ENCODE measurements around the gene PDZK1IP1.
"Not testable (repeated sequence)": the region's sequence is repeated elsewhere in the genome, so short reads cannot be mapped to it uniquely, and the experiment has no call there.

PDZK1IP1 gene

GRCh38 chr1:47223921-47224675 lies 34.3 kb upstream of the PDZK1IP1 start:
- no peak for DNase-seq (ENCODE audit: low read depth)

- no peak for DNase-seq (ENCODE audit: low read depth)
Measured at GRCh38 chr1:47223174-47223920, 33.5 kb upstream of the PDZK1IP1 start.

GRCh38 chr1:47222476-47222875 lies 32.6 kb upstream of the PDZK1IP1 start:
- no peak for DNase-seq (ENCODE audit: low read depth)

- DNase-seq (ENCODE audit: low read depth): no peak
Measured at GRCh38 chr1:47219590-47220220, 29.9 kb upstream of the PDZK1IP1 start.

- DNase-seq (ENCODE audit: low read depth): no peak
Measured at GRCh38 chr1:47219001-47219400, 29.2 kb upstream of the PDZK1IP1 start.

- no peak for DNase-seq (ENCODE audit: low read depth)
Measured at GRCh38 chr1:47216278-47217059, 26.6 kb upstream of the PDZK1IP1 start.

- no peak for DNase-seq (ENCODE audit: low read depth)
Measured at GRCh38 chr1:47215713-47216112, 25.9 kb upstream of the PDZK1IP1 start.

- no peak for DNase-seq (ENCODE audit: low read depth)
Measured at GRCh38 chr1:47214549-47214948, 24.7 kb upstream of the PDZK1IP1 start.

- no peak for DNase-seq (ENCODE audit: low read depth)
Measured at GRCh38 chr1:47213230-47213963, 23.6 kb upstream of the PDZK1IP1 start.

- no peak for DNase-seq (ENCODE audit: low read depth)
Measured at GRCh38 chr1:47212636-47213229, 22.9 kb upstream of the PDZK1IP1 start.

GRCh38 chr1:47211796-47212269 lies 22.0 kb upstream of the PDZK1IP1 start:
- no peak for DNase-seq (ENCODE audit: low read depth)

GRCh38 chr1:47210666-47211065 lies 20.8 kb upstream of the PDZK1IP1 start:
- DNase-seq (ENCODE audit: low read depth): no peak

GRCh38 chr1:47209725-47210325 lies 20.0 kb upstream of the PDZK1IP1 start:
- no peak for DNase-seq (ENCODE audit: low read depth)

GRCh38 chr1:47209091-47209490 lies 19.3 kb upstream of the PDZK1IP1 start:
- no peak for DNase-seq (ENCODE audit: low read depth)

- DNase-seq (ENCODE audit: low read depth): no peak
Measured at GRCh38 chr1:47208374-47208850, 18.6 kb upstream of the PDZK1IP1 start.

- no peak for DNase-seq (ENCODE audit: low read depth)
Measured at GRCh38 chr1:47207803-47208373, 18.1 kb upstream of the PDZK1IP1 start.

- DNase-seq (ENCODE audit: low read depth): no peak
Measured at GRCh38 chr1:47205918-47206317, 16.1 kb upstream of the PDZK1IP1 start.

- not testable (repeated sequence) for DNase-seq (ENCODE audit: low read depth)
Measured at GRCh38 chr1:47203504-47203903, 13.7 kb upstream of the PDZK1IP1 start.

- no peak for DNase-seq (ENCODE audit: low read depth)
Measured at GRCh38 chr1:47201179-47201578, 11.3 kb upstream of the PDZK1IP1 start.

- DNase-seq (ENCODE audit: low read depth): no peak
Measured at GRCh38 chr1:47198214-47198613, 8.4 kb upstream of the PDZK1IP1 start.
